Activated T-helper 1 cell treated with anti-CD3 and anti-CD28 coated beads, Interleukin-2, amount 50 U/mL, for 16 hours (primary cell): ENCODE results near the gene PGBD4.
"Not testable (repeated sequence)": the region's sequence is repeated elsewhere in the genome, so short reads cannot be mapped to it uniquely, and the experiment has no call there.

Source experiments
- DNase-seq, 2 donors: peaks; one replicate each; pipeline ENCODE4 v3.0.0-alpha.2; 2020; ENCODE audit warnings: low read depth in 1 of 2, low spot score in 1 of 2

The PGBD4 gene

GRCh38 chr15:34111488-34111887, 9.6 kb downstream of the PGBD4 start:
- no peak for DNase-seq

GRCh38 chr15:34114215-34114614, 12.3 kb downstream of the PGBD4 start:
- DNase-seq: no peak

- DNase-seq: no peak
Observed at GRCh38 chr15:34114739-34115138, 12.9 kb downstream of the PGBD4 start.

- no peak for DNase-seq
Observed at GRCh38 chr15:34116620-34117019, 14.7 kb downstream of the PGBD4 start.

GRCh38 chr15:34119291-34119690, 17.4 kb downstream of the PGBD4 start:
- DNase-seq: no peak

- DNase-seq: not testable (repeated sequence)
Observed at GRCh38 chr15:34120420-34120819, 18.5 kb downstream of the PGBD4 start.

- DNase-seq: not testable (repeated sequence)
Observed at GRCh38 chr15:34121786-34122185, 19.9 kb downstream of the PGBD4 start.

GRCh38 chr15:34122771-34123183, 20.9 kb downstream of the PGBD4 start:
- no peak for DNase-seq

GRCh38 chr15:34124651-34125050, 22.8 kb downstream of the PGBD4 start:
- DNase-seq: no peak

- no peak for DNase-seq
Observed at GRCh38 chr15:34125945-34126344, 24.1 kb downstream of the PGBD4 start.

- no peak for DNase-seq
Observed at GRCh38 chr15:34126522-34126921, 24.6 kb downstream of the PGBD4 start.

- no peak for DNase-seq
Observed at GRCh38 chr15:34128898-34129297, 27.0 kb downstream of the PGBD4 start.

GRCh38 chr15:34132881-34133280, 31.0 kb downstream of the PGBD4 start:
- no peak for DNase-seq

- DNase-seq: no peak
Observed at GRCh38 chr15:34133511-34133910, 31.6 kb downstream of the PGBD4 start.

- DNase-seq: no peak
Observed at GRCh38 chr15:34147371-34148140, 45.7 kb downstream of the PGBD4 start.

- no peak for DNase-seq
Observed at GRCh38 chr15:34154725-34155204, 52.9 kb downstream of the PGBD4 start.

- DNase-seq: no peak
Observed at GRCh38 chr15:34155859-34156258, 54.0 kb downstream of the PGBD4 start.
